HFF-Myc (cell line): ENCODE data around the gene ARCN1.

Experiments used
- DNase-seq: peaks from one replicate; pipeline ENCODE4 v3.0.0-alpha.2; 2011; ENCODE audit warnings: low read depth; ENCODE audit errors: extremely low read depth
- H3K4me3 ChIP-seq: replicated peaks from 2 replicates; pipeline ENCODE4 v1.5.1; 2011; ENCODE audit warnings: low read depth, mild to moderate bottlenecking, control low read depth, low read length
- CTCF ChIP-seq: IDR thresholded peaks from 2 replicates; pipeline ENCODE4 v1.5.1; 2012; ENCODE audit warnings: mild to moderate bottlenecking, low read depth, low read length, control low read depth; ENCODE audit errors: missing control alignments

The ARCN1 gene

GRCh38 chr11:118606157-118606843 lies 34.1 kb downstream of the ARCN1 start:
- no peak for DNase-seq
- no peak for TF ChIP-seq CTCF
- H3K4me3 ChIP-seq: no peak overlapping the region

GRCh38 chr11:118606844-118607228 lies 34.6 kb downstream of the ARCN1 start:
- no peak for TF ChIP-seq CTCF
- H3K4me3 ChIP-seq: no peak overlapping the region
- no peak for DNase-seq

GRCh38 chr11:118607401-118608359 lies 35.5 kb downstream of the ARCN1 start, which contains the start of gene PHLDB1:
Gene PHLDB1, plus strand, starts transcription at chr11:118607615. Its CDS starts 6,222 bp downstream, at chr11:118613837.
- peak; percentile 65 for TF ChIP-seq CTCF
- no peak for DNase-seq
- peak within 1 kb of the TSS; percentile 84 for H3K4me3 ChIP-seq

GRCh38 chr11:118608360-118609227 lies 36.4 kb downstream of the ARCN1 start:
- TF ChIP-seq CTCF: no peak
- no peak for DNase-seq
- H3K4me3 ChIP-seq: peak overlapping the region; percentile 84

- no peak for TF ChIP-seq CTCF
- no peak for DNase-seq
- peak overlapping the region; percentile 84 for H3K4me3 ChIP-seq
These were observed 37.4 kb downstream of the ARCN1 start for GRCh38 chr11:118609380-118610224.

- no peak for TF ChIP-seq CTCF
- peak overlapping the region; percentile 84 for H3K4me3 ChIP-seq
- DNase-seq: no peak
These were observed 38.1 kb downstream of the ARCN1 start for GRCh38 chr11:118610225-118610772.
